GM19455 (cell line): ENCODE data around the gene LRRC52.
"Not testable (repeated sequence)": the region's sequence is repeated elsewhere in the genome, so short reads cannot be mapped to it uniquely, and the experiment has no call there.

Experiments used
- ATAC-seq: cut with Tn5 transposase; IDR thresholded peaks from one replicate; pipeline ENCODE4 v1.9.1; 2021; ENCODE audit not compliant: unreplicated experiment

LRRC52 gene

GRCh38 chr1:165580931-165581871, 37.4 kb downstream of the LRRC52 start:
- ATAC-seq, result no peak

- no peak for ATAC-seq
Observed at GRCh38 chr1:165581926-165582325, 38.1 kb downstream of the LRRC52 start.

GRCh38 chr1:165586398-165586797, 42.6 kb downstream of the LRRC52 start:
- ATAC-seq, result no peak

GRCh38 chr1:165591391-165591790, 47.6 kb downstream of the LRRC52 start:
- ATAC-seq, result not testable (repeated sequence)

- ATAC-seq, result no peak
Observed at GRCh38 chr1:165592945-165593823, 49.4 kb downstream of the LRRC52 start.

GRCh38 chr1:165595246-165595938, 51.6 kb downstream of the LRRC52 start:
- ATAC-seq, result no peak

GRCh38 chr1:165597883-165598675, 54.3 kb downstream of the LRRC52 start:
- ATAC-seq, result peak; percentile 94

GRCh38 chr1:165598676-165599059, 54.9 kb downstream of the LRRC52 start:
- ATAC-seq, result no peak

GRCh38 chr1:165600793-165601192, 57.0 kb downstream of the LRRC52 start:
- ATAC-seq, result no peak

GRCh38 chr1:165603810-165604209, 60.0 kb downstream of the LRRC52 start:
- no peak for ATAC-seq

GRCh38 chr1:165605246-165605645, 61.4 kb downstream of the LRRC52 start:
- no peak for ATAC-seq

- ATAC-seq, result not testable (repeated sequence)
Observed at GRCh38 chr1:165606676-165607075, 62.9 kb downstream of the LRRC52 start.

- no peak for ATAC-seq
Observed at GRCh38 chr1:165610866-165611265, 67.1 kb downstream of the LRRC52 start.

GRCh38 chr1:165612062-165612461, 68.3 kb downstream of the LRRC52 start:
- ATAC-seq, result no peak
